A673 (cell line): ENCODE data around the gene ZBTB16. TPM values are rescaled to one million over a fixed set of nuclear protein-coding genes. Genes with fewer than 3 reads are reported as not detected.

Experiments
- BruUV-seq: library from RNA; stranded (reverse); fragments of 400-500 nt; replicated peaks from 2 replicates; lab custom pipeline; 2021; lab: Mats Ljungman, UMichigan
- CTCF ChIA-PET: fragments of 300-600 bp; sonication (Branson Sonifier 250); formaldehyde crosslinking; loops from one replicate; lab custom pipeline; 2022; ENCODE audit warnings: antibody characterized with exemption; lab: Charles Lee
- POLR2A ChIA-PET: fragments of 300-600 bp; sonication (Branson Sonifier 250); formaldehyde crosslinking; loops from one replicate; lab custom pipeline; 2022; ENCODE audit warnings: antibody characterized with exemption; ENCODE audit not compliant: low non-redundant PET; lab: Charles Lee
- DNase-seq: peaks from one replicate; pipeline ENCODE4 v3.0.0-alpha.2; 2015; ENCODE audit warnings: low spot score
- H3K27ac ChIP-seq: fragments of 200-600 bp; sonication (generic); 2 replicates; pipeline ENCODE4 v1.5.1; 2016; ENCODE audit warnings: mixed run types, low read depth, mild to moderate bottlenecking, mixed read lengths, antibody characterized with exemption, low read length; ENCODE audit not compliant: poor library complexity, severe bottlenecking
- H3K27me3 ChIP-seq: fragments of 200-600 bp; sonication (generic); replicated peaks from 2 replicates; pipeline ENCODE4 v1.6.1; 2017; ENCODE audit warnings: mixed run types, low read depth, mild to moderate bottlenecking, mixed read lengths, antibody characterized with exemption, low read length; ENCODE audit not compliant: insufficient read depth, poor library complexity
- H3K36me3 ChIP-seq: fragments of 200-600 bp; sonication (generic); 2 replicates; pipeline ENCODE4 v1.6.1; 2016; ENCODE audit warnings: mixed run types, mild to moderate bottlenecking, mixed read lengths, antibody characterized with exemption, low read length; ENCODE audit not compliant: insufficient read depth, poor library complexity, severe bottlenecking
- H3K4me1 ChIP-seq: fragments of 200-600 bp; sonication (generic); 2 replicates; pipeline ENCODE4 v1.6.1; 2017; ENCODE audit warnings: mixed run types, mild to moderate bottlenecking, mixed read lengths, antibody characterized with exemption, low read length; ENCODE audit not compliant: insufficient read depth, poor library complexity, severe bottlenecking
- H3K4me3 ChIP-seq: fragments of 200-600 bp; sonication (generic); 2 replicates; pipeline ENCODE4 v1.5.1; 2016; ENCODE audit warnings: low read depth, mixed run types, mild to moderate bottlenecking, mixed read lengths, low read length; ENCODE audit not compliant: poor library complexity, severe bottlenecking
- H3K9me3 ChIP-seq: fragments of 200-600 bp; sonication (generic); 2 replicates; pipeline ENCODE4 v1.6.1; 2016; ENCODE audit warnings: mixed run types, low read depth, mild to moderate bottlenecking, mixed read lengths, antibody characterized with exemption, low read length; ENCODE audit not compliant: poor library complexity, severe bottlenecking
- EZH2 ChIP-seq: fragments of 200-600 bp; sonication (generic); IDR thresholded peaks from 2 replicates; pipeline ENCODE4 v1.6.1; 2017; ENCODE audit warnings: borderline replicate concordance, low read depth, mild to moderate bottlenecking, mixed read lengths, antibody characterized with exemption, low read length; ENCODE audit not compliant: poor library complexity, severe bottlenecking
- intact Hi-C: fragments of 100-400 bp; cut with micrococcal nuclease; formaldehyde crosslinking; loops from one replicate; pipeline ENCODE4 v1.10.0; 2022; ENCODE audit not compliant: unreplicated experiment
- total RNA-seq: library from RNA; stranded (reverse); gene quantifications from 2 replicates; pipeline ENCODE4 v1.2.3, GENCODE V29; 2021
- TF ChIP-seq, protein P1 (sequence below): fragments of 300-800, 200-600 bp; sonication (generic); conservative IDR thresholded peaks from 2 replicates; pipeline ENCODE4 v1.5.1; 2017; ENCODE audit warnings: low read depth, mild to moderate bottlenecking, antibody characterized with exemption, low read length, moderate library complexity, mixed read lengths

ZBTB16 gene
- total RNA-seq, 1 experiment from 2014 or later = 12.0 TPM

GRCh38 chr11:114279792-114280546, 220.5 kb downstream of the ZBTB16 start:
- CTCF ChIA-PET = no interaction called here
- H3K9me3 ChIP-seq = no peaks in the 10 kb centered on the region
- DNase-seq = no peak
- POLR2A ChIA-PET = no interaction called here
- BruUV-seq = no TSS peak
- no peaks in the 10 kb centered on the region for H3K36me3 ChIP-seq
- TF ChIP-seq EZH2 = no peak
- TF ChIP-seq, protein P1, sequence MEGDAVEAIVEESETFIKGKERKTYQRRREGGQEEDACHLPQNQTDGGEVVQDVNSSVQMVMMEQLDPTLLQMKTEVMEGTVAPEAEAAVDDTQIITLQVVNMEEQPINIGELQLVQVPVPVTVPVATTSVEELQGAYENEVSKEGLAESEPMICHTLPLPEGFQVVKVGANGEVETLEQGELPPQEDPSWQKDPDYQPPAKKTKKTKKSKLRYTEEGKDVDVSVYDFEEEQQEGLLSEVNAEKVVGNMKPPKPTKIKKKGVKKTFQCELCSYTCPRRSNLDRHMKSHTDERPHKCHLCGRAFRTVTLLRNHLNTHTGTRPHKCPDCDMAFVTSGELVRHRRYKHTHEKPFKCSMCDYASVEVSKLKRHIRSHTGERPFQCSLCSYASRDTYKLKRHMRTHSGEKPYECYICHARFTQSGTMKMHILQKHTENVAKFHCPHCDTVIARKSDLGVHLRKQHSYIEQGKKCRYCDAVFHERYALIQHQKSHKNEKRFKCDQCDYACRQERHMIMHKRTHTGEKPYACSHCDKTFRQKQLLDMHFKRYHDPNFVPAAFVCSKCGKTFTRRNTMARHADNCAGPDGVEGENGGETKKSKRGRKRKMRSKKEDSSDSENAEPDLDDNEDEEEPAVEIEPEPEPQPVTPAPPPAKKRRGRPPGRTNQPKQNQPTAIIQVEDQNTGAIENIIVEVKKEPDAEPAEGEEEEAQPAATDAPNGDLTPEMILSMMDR = no peak
- no peaks in the 10 kb centered on the region for H3K4me1 ChIP-seq
- intact Hi-C loops = loop anchor here (1.0 kb wide), 1 partner anchor 482 kb away; no protein-coding TSS in a partner anchor
- H3K27me3 ChIP-seq = peaks cover 5% of the 10 kb centered on the region
- no peak overlapping the region for H3K27ac ChIP-seq
- H3K4me3 ChIP-seq = no peak overlapping the region

GRCh38 chr11:114280696-114281095, 221.2 kb downstream of the ZBTB16 start:
- Histone ChIP-seq H3K4me3 (no peak overlapping the region), H3K27me3 (no peaks in the 10 kb centered on the region), H3K36me3 (no peaks in the 10 kb centered on the region), H3K9me3 (no peaks in the 10 kb centered on the region), H3K4me1 (no peaks in the 10 kb centered on the region), H3K27ac (no peak overlapping the region)
- ChIA-PET POLR2A (no interaction called here), CTCF (interaction anchor here (0.5 kb wide), 1 partner anchor 238 kb away, joined by 3 read pairs; no protein-coding TSS in a partner anchor)
- TF ChIP-seq EZH2 = no peak
- TF ChIP-seq, protein P1 = peak; percentile 65
- no TSS peak for BruUV-seq
- DNase-seq = peak; percentile 67
- intact Hi-C loops = loop anchor here (1.0 kb wide), 1 partner anchor 482 kb away; no protein-coding TSS in a partner anchor

DNA sequence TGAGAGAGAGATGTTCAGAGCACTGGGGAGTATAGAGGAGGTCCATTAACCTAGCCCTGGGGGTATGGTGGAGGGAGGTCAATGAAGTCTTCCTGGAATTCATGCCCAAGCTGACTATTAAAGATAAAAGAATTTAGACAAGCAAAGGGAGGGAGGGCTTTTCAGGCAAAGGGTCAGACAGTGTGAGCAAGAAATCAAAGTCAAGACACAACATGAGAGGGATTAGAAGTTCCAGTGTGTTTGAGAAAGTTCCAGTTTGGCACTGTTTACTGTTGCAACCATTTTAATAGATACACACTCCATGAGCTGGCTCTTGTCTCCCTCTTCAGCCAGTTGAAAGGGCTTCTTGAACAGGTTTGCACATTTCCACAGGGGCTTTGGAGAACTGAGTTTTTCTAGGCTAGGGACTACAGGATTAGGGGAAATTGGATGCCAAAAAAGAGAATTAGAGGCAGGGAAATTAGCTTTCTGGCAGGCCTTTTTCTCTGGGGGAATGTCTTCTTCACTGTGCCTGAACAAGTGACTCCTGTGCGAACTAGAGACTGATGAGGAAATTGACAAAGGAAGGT, 222.0 kb downstream of the ZBTB16 start:
- H3K9me3 ChIP-seq = no peaks in the 10 kb centered on the region
- H3K27ac ChIP-seq = no peak overlapping the region
- no peak overlapping the region for H3K4me3 ChIP-seq
- H3K27me3 ChIP-seq = no peaks in the 10 kb centered on the region
- POLR2A ChIA-PET = no interaction called here
- no peaks in the 10 kb centered on the region for H3K4me1 ChIP-seq
- DNase-seq = no peak
- H3K36me3 ChIP-seq = no peaks in the 10 kb centered on the region
- TF ChIP-seq, protein P1 = no peak
- no peak for TF ChIP-seq EZH2
- intact Hi-C loops = no loop called here
- CTCF ChIA-PET = interaction anchor here (0.5 kb wide), 1 partner anchor 1911 kb away, joined by 4 read pairs; no protein-coding TSS in a partner anchor
- no TSS peak for BruUV-seq
